Gastrocnemius medialis (tissue), 4 donors: Measurements from ENCODE around the gene ZFP62.

Experiments used
- CTCF ChIP-seq, 5 experiments: fragments of 450-650 bp in 3 of 5; fragments of 200-600 bp in 2 of 5; sonication (generic) in 2 of 5; IDR thresholded peaks in 4 of 5; conservative IDR thresholded peaks in 1 of 5; 1 replicate in 4 of 5; 2 replicates in 1 of 5; pipeline ENCODE4 v1.5.1; 2016 to 2019; ENCODE audit warnings: antibody characterized with exemption in 5 of 5, mild to moderate bottlenecking in 3 of 5, moderate library complexity in 3 of 5
- POLR2A ChIP-seq, 2 donors: fragments of 450-650 bp; IDR thresholded peaks; one replicate each; pipeline ENCODE4 v1.6.1; 2017; ENCODE audit warnings: antibody characterized with exemption in 2 of 2, mild to moderate bottlenecking in 2 of 2, moderate library complexity in 2 of 2

GRCh38 chr5:180852495-180852894 is 8.6 kb downstream of the ZFP62 start:
- TF ChIP-seq CTCF (IDR thresholded peaks at IDR 0.05 in 4 of 5, conservative IDR thresholded peaks at IDR 0.05 in 1 of 5), result no peak
- TF ChIP-seq POLR2A (IDR thresholded peaks at IDR 0.05), result no peak
